ENCODE measurements around the gene CHRND. TPM values are rescaled to one million over a fixed set of nuclear protein-coding genes. Genes with fewer than 3 reads are reported as not detected.
"Not testable (repeated sequence)": the region's sequence is repeated elsewhere in the genome, so short reads cannot be mapped to it uniquely, and the experiment has no call there.

The CHRND gene
- total RNA-seq, 1 donor from 2014 or later = not detected

DNA sequence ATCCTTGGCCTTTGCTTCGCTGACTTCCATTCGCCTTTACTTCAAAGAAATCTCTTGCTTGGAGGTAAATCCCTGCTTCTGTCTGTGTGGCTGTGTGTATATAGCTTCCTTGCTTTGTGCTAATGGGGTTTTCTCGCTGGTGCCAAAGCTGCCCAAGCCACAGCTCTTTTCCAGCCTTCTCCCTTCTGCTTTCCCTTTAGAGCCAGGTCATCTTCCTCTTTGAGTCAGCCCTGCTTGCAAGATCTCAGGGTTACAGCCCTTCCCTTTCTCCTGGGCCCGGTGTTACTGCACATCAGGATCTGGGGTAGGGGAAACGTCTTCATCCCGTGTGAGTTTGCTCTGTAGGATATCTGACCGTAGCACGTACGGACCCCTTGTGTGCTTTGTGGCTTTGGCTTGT lies 43.6 kb downstream of the CHRND start:
- ATAC-seq = no peak

GRCh38 chr2:232570481-232570880 lies 44.5 kb downstream of the CHRND start:
- not testable (repeated sequence) for DNase-seq (ENCODE audit: low spot score); ATAC-seq

More for the DNA sequence above, 43.6 kb downstream of the CHRND start:
- DNase-seq (ENCODE audit: low spot score) = no peak

DNA sequence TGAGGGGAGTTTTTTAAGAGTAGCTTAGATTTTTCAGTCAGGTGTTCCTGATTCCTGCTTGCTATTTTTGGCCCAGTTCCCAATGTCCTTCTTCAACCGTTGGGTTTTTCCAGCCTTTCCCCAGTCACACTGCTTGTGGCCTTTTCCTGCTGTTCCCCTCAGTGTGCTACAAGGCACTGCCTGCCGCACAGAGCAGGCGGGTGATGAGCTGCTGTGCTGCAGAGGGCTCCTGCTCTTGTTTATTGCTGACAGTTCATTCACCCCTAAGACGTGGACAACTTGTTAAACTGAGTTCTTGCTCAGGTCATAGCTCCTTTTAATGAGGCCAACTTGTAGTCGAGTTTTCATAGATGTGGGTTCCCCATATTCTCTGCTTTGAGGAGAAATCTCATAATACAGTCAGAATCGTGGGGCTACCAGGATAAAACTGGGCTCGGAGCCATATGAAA lies 45.1 kb downstream of the CHRND start:
- peak; percentile 24 for ATAC-seq
- DNase-seq (ENCODE audit: low spot score) = no peak

GRCh38 chr2:232573042-232573441 lies 47.1 kb downstream of the CHRND start:
- DNase-seq (ENCODE audit: low spot score) (no peak), ATAC-seq (no peak)

DNA sequence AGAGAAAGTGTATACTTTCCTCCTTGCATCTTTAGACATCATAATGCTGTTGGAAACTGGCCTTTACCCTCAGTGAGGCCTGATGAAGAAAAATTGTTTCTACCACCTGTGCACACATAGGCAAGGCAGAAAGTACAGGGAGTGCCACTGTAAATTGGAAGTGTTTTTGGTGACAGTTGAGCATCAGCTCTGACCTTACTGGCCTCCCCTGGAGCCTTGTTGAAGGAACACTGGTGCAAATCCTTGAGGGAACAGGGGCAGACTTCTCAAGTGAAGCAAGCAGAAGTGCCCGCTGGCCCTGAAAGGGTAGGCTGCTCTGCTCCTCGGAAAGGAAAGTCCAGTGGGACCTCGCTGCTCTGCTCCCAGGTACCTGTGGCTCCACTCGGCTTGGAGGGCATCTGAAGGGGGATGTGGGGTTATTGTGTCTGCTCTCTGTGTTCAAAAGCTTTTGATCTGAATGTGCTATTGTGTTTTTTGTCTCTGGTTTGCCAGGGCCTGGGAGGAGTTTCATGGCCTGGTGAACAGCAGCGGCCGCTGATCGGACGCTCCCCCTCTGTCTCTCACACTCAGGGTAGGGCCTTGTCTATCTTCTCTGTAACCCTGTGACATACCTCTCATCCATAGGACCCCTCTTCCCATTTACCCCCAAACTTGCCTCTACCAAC lies 47.9 kb downstream of the CHRND start:
- ATAC-seq = peak; percentile 4
- DNase-seq (ENCODE audit: low spot score) = no peak

DNA sequence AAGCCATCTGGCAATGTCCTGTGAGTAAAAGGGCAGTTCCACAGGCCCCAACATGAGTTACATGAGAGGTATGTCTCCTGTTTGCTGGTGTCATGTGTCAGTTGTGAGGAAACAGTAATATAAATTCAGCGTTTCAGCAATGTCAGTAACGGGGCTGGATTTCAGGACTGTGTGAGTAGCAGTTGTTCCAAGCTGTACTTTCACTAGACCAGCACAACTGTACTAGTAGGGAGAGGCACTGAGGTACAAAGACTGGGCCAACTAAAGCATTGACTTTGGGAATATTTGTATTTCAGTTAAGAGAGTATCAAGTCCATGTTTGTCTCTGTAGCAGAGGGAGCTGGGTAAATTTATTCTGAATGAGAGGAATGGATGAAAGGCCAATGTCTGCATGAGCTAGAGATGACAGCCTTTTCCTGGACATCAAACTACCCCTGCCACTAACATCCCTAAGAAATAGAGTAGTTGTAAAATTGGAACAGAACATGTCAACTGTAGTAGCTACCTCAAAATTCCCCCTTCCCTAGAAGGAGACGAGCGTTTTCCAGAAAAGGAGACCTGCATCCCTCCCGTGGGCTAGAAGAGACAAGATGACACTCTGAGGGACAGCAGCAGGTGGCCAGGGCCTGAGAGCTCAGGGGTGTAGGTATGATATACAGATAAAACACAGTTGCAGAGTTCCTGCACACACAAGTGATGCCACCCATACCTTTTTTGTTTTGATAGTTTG lies 48.9 kb downstream of the CHRND start:
- peak; percentile 53 for DNase-seq (ENCODE audit: low spot score)
- peak; percentile 88 for ATAC-seq

GRCh38 chr2:232575404-232575746 lies 49.4 kb downstream of the CHRND start:
- ATAC-seq (no peak), DNase-seq (ENCODE audit: low spot score) (no peak)

GRCh38 chr2:232576995-232577394 lies 51.0 kb downstream of the CHRND start:
- DNase-seq (ENCODE audit: low spot score) (no peak), ATAC-seq (peak; percentile 14)

DNA sequence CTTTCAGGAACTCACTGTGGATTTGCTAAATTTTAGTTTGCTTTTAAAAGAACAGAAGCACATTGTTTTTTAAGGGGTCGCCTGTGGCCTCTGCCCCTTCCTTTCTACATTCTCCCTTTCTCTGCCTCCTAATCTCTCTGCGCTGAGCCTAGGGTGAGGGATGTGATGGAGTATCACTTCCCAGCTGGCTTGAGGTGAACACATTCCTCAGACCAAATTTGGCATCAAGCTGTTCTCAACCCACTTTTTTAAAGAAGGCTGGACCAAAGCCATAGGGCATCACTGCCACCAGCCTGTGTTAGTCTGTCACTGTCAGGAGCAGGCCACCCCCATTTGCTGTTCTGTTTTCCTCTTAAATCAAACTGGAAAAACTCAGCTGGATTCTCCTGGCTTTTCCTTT lies 51.9 kb downstream of the CHRND start:
- DNase-seq (ENCODE audit: low spot score) (no peak), ATAC-seq (no peak)

DNA sequence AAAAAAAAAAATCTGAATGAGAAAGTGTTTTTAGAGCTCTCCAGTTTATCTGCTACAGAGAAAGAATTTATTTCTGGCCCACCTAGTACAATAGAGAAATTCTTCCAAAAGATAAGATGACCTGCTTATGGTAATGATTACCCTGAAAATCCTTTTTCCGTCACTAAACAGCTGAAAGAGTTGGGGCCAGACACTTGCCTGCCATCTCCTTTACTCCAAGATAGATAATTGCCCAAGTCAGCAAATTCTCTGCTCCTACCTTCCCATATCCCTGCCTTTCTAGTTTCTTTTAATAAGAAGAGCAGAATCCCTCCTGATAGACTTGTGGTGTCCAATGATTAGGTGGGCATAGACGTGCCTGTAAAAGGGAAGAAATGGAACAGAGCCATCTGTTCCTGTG lies 52.7 kb downstream of the CHRND start:
- DNase-seq (ENCODE audit: low spot score) (no peak), ATAC-seq (no peak)

- no peak for DNase-seq (ENCODE audit: low spot score)
- peak; percentile 29 for ATAC-seq
Measured at GRCh38 chr2:232580648-232580981, 54.7 kb downstream of the CHRND start.

DNA sequence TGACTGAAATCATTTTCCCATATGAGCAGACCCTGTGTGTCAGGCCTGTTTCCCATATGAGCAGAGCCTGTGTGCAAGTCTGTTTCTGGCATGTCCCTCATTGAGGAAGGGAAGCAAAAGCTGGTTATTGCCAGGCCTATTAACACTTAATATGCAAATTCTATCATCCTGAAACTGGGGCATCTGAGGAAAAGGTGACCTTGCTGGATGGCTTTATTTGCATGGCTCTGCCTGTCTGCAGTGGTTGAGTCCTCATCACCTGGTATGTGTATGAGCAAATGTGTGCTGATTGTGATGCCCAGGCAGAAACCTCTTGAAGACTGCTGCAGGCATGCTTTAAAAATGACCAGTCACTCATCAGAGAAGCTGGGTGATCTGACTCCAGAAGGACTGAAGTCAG lies 55.8 kb downstream of the CHRND start:
- DNase-seq (ENCODE audit: low spot score) = no peak
- no peak for ATAC-seq

DNA sequence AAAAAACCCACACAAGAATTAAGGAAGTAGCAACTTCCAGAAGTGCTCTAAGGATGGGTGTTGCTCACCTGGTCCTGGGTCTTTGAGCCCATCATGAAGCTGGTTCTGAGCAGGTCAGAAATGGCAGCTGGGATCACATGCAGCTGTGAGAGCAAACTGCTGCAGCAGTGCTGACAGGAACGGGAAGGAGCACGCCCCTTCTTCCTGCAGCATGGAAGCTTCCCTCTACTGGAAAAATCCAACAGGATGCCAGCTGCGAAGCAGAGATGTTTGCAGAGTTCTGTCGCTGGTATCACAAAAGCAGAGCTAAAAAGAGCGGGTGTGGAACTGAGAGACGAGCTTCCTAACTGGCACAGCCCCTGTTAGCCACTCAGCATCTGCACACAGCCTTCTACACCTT lies 58.3 kb downstream of the CHRND start:
- DNase-seq (ENCODE audit: low spot score) = no peak
- no peak for ATAC-seq

Other genes starting within 250 kb of the CHRND start
- gene ALPP, start 147.4 kb upstream of the CHRND start, total RNA-seq = 0.20 TPM
- not detected for gene ALPG, start 119.3 kb upstream of the CHRND start, total RNA-seq
- not detected for gene ALPI, start 70.0 kb upstream of the CHRND start, total RNA-seq
- 0.48 TPM for gene ECEL1, start 38.3 kb upstream of the CHRND start, total RNA-seq
- not detected for gene PRSS56, start 5.8 kb upstream of the CHRND start, total RNA-seq
- gene CHRNG, start 13.5 kb downstream of the CHRND start, total RNA-seq = not detected
- 1.3 TPM for gene TIGD1, start 24.4 kb downstream of the CHRND start, total RNA-seq
- gene EIF4E2, start 24.5 kb downstream of the CHRND start, total RNA-seq = 37.4 TPM
- 27.3 TPM for gene EFHD1, start 107.4 kb downstream of the CHRND start, total RNA-seq
- 27.8 TPM for gene GIGYF2, start 171.2 kb downstream of the CHRND start, total RNA-seq